Upper lobe of left lung (tissue), 6 donors: ENCODE data around the gene PINK1. TPM values are rescaled to one million over a fixed set of nuclear protein-coding genes. Genes with fewer than 3 reads are reported as not detected.
A peak's percentile ranks its signal among the peaks of the same experiment; 100 is the strongest.

Experiments
- ATAC-seq, 2 donors: fragments of 200-7000 bp; cut with Tn5 transposase; one replicate each; pipeline ENCODE4 v1.9.1; 2022; ENCODE audit warnings: mild to moderate bottlenecking in 2 of 2, moderate library complexity in 2 of 2; ENCODE audit not compliant: low FRiP score in 2 of 2
- DNase-seq, 2 donors: peaks; one replicate each; pipeline ENCODE4 v3.0.0-alpha.2; 2019 to 2020
- H3K27ac ChIP-seq, 4 donors: fragments of 200-600 bp; sonication (generic); one replicate each; pipeline ENCODE4 v1.5.1; 2016 to 2019
- H3K27me3 ChIP-seq, 4 donors: fragments of 200-600 bp; sonication (generic); one replicate each; pipeline ENCODE4 v1.5.1; 2017 to 2019
- H3K36me3 ChIP-seq, 4 donors: fragments of 200-600 bp; sonication (generic); one replicate each; pipeline ENCODE4 v1.5.1; 2016 to 2019
- H3K4me1 ChIP-seq, 4 donors: fragments of 200-600 bp; sonication (generic); one replicate each; pipeline ENCODE4 v1.5.1; 2018 to 2019
- H3K4me3 ChIP-seq, 4 donors: fragments of 200-600 bp; sonication (generic); one replicate each; pipeline ENCODE4 v1.5.1; 2017 to 2019; ENCODE audit warnings: mild to moderate bottlenecking in 2 of 4, moderate library complexity in 1 of 4
- H3K9me3 ChIP-seq, 4 donors: fragments of 200-600 bp; sonication (generic); one replicate each; pipeline ENCODE4 v1.5.1; 2018 to 2019
- EP300 ChIP-seq, 4 donors: sonication (generic); formaldehyde crosslinking; IDR thresholded peaks; one replicate each; pipeline ENCODE4 v1.5.1; 2017; ENCODE audit warnings: antibody characterized with exemption in 4 of 4, control low read depth in 2 of 4
- POLR2A ChIP-seq, 4 donors: fragments of 450-650 bp; IDR thresholded peaks; one replicate each; pipeline ENCODE4 v1.5.1; 2016 to 2017; ENCODE audit warnings: antibody characterized with exemption in 4 of 4, mild to moderate bottlenecking in 2 of 4
- POLR2AphosphoS5 ChIP-seq, 2 donors: sonication (generic); formaldehyde crosslinking; IDR thresholded peaks; one replicate each; pipeline ENCODE4 v1.5.1; 2017; ENCODE audit warnings: antibody characterized with exemption in 2 of 2
- WGBS, 2 donors: methylation state at CpG; one replicate each; pipeline ENCODE4 v1.1.5; 2017 to 2018; 5-methylcytosine and 5-hydroxymethylcytosine counted together
- total RNA-seq, 6 donors: library from RNA; depleted of rRNA in 4 of 6; stranded (reverse); fragments of >200 nt in 4 of 6; gene quantifications; one replicate each; pipeline versions ENCODE4 v1.1.0 to v1.2.1, GENCODE V29; 2016 to 2021
- TF ChIP-seq, protein P1 (sequence below), 6 experiments: fragments of 450-650 bp in 4 of 6; fragments of 200-600 bp in 2 of 6; sonication (generic) in 2 of 6; IDR thresholded peaks; one replicate each; pipeline ENCODE4 v1.5.1; 2016 to 2019; ENCODE audit warnings: antibody characterized with exemption in 6 of 6
- donor health status: DM: no; HTN: no; CAD: no; lungs with moderate emphysema.
- donor health status: DM: no; HTN: yes; CAD: no; lungs with severe emphysema.

Gene PINK1
- total RNA-seq, 6 donors from 2014 or later: 62.8 to 118 (median 86.2) TPM

DNA sequence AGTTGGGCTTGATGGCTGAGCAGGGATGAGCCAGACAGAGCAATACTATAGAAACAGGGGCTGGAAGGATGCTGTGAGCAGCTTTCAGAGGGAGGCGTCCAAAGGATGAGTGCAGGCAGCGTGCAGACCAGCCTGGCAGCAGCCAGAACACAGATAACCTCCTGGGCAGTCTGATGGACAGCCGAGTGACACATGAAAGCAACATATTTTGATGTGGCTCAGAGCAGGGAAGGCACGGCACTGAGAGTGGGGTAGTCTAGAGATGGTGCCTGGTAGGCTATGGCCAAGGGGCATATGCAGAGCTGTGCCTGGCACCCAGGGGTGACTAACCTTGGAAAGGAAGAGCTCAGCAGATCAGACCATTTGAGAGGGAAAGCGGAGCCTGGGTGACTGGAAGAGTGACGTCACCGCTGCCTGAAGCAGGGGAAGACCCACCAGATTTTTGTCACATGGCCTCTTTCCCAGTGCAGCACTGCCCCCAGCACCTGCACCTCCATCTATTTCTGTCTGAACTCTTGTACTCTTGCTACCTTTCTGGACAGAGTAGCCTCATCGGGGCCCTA, 3.6 kb downstream of the PINK1 start:
- Histone ChIP-seq H3K4me1 (peaks cover 12 to 17% (median 14%) of the 10 kb centered on the region in 4 donors), H3K36me3 (peaks cover 18 to 43% (median 42%) of the 10 kb centered on the region in 4 donors)

DNA sequence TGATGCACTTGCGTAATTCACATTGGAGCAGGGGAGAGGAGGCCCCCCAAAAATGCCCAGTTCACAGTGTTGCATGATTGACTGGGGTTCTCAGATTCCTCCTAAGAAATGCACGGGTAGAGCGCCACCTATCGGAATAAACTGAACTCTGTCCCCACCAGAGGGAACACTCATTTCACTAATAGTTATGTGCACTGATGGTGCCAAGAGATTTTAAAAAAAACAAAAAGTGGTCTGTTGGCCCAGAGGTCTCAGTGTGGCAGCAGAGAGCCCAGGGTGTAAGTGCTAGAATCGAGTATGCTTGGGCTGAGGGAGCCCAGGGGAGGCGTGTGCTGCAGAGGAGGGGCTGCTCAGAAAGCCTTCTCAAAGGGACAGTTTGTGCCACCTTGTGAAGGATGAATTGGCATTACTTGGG, 6.9 kb downstream of the PINK1 start:
- 36% methylated on average over 6 of the region's 6 CpGs for WGBS, 2 donors
- Histone ChIP-seq H3K27ac (no peak overlapping the region), H3K9me3 (no peaks in the 10 kb centered on the region), H3K36me3 (peaks cover 27 to 75% (median 68%) of the 10 kb centered on the region in 4 donors), H3K27me3 (no peaks in the 10 kb centered on the region), H3K4me3 (no peak overlapping the region), H3K4me1 (peaks cover 0 to 3% (median 1%) of the 10 kb centered on the region in 4 donors)
- ATAC-seq (peak in 1 of 2 donors; percentile 78), DNase-seq (no peak)
- TF ChIP-seq POLR2A (IDR thresholded peaks at IDR 0.05) (no peak), EP300 (IDR thresholded peaks at IDR 0.05) (no peak), POLR2AphosphoS5 (IDR thresholded peaks at IDR 0.05) (no peak)
- TF ChIP-seq, protein P1, sequence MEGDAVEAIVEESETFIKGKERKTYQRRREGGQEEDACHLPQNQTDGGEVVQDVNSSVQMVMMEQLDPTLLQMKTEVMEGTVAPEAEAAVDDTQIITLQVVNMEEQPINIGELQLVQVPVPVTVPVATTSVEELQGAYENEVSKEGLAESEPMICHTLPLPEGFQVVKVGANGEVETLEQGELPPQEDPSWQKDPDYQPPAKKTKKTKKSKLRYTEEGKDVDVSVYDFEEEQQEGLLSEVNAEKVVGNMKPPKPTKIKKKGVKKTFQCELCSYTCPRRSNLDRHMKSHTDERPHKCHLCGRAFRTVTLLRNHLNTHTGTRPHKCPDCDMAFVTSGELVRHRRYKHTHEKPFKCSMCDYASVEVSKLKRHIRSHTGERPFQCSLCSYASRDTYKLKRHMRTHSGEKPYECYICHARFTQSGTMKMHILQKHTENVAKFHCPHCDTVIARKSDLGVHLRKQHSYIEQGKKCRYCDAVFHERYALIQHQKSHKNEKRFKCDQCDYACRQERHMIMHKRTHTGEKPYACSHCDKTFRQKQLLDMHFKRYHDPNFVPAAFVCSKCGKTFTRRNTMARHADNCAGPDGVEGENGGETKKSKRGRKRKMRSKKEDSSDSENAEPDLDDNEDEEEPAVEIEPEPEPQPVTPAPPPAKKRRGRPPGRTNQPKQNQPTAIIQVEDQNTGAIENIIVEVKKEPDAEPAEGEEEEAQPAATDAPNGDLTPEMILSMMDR (IDR thresholded peaks at IDR 0.05): peak; percentile 35 to 70 (median 64)

More for the DNA sequence above, 3.6 kb downstream of the PINK1 start:
- Histone ChIP-seq H3K9me3 (no peaks in the 10 kb centered on the region), H3K4me3 (no peak overlapping the region), H3K27me3 (no peaks in the 10 kb centered on the region), H3K27ac (no peak overlapping the region)
- TF ChIP-seq POLR2A (IDR thresholded peaks at IDR 0.05) (no peak), POLR2AphosphoS5 (IDR thresholded peaks at IDR 0.05) (no peak), EP300 (IDR thresholded peaks at IDR 0.05) (no peak)
- TF ChIP-seq, protein P1 (IDR thresholded peaks at IDR 0.05): no peak
- ATAC-seq (no peak), DNase-seq (no peak)
- 84 to 94% methylated on average over 8 of the region's 8 CpGs for WGBS, 2 donors

DNA sequence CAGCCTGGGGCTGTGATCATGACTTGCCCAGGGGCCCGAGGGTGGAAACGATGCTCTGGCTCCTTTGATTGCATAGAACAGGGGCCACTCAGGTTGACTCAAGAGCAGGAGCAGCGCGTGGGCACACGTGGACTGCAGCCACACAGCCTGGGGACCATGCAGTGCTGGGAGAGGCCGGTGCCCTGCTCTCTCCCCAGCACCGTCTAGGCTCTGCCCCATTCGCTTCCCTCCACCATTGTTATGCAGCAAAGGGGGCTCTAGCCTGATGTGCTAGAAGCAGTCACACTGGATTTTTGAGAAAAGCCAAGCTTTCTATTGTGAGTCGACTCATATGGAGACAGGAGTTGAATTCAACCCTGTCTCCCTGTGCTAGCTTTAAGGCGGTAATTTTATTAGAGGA, 8.7 kb downstream of the PINK1 start:
- ATAC-seq (no peak), DNase-seq (no peak)
- Histone ChIP-seq H3K4me1 (no peaks in the 10 kb centered on the region), H3K27me3 (no peaks in the 10 kb centered on the region), H3K36me3 (peaks cover 28 to 90% (median 76%) of the 10 kb centered on the region in 4 donors), H3K4me3 (no peak overlapping the region), H3K27ac (no peak overlapping the region), H3K9me3 (no peaks in the 10 kb centered on the region)
- 78 to 81% methylated on average over 9 to 10 of the region's 10 CpGs for WGBS, 2 donors
- TF ChIP-seq POLR2A (IDR thresholded peaks at IDR 0.05) (no peak), EP300 (IDR thresholded peaks at IDR 0.05) (no peak), POLR2AphosphoS5 (IDR thresholded peaks at IDR 0.05) (no peak)
- TF ChIP-seq, protein P1 (IDR thresholded peaks at IDR 0.05): no peak

DNA sequence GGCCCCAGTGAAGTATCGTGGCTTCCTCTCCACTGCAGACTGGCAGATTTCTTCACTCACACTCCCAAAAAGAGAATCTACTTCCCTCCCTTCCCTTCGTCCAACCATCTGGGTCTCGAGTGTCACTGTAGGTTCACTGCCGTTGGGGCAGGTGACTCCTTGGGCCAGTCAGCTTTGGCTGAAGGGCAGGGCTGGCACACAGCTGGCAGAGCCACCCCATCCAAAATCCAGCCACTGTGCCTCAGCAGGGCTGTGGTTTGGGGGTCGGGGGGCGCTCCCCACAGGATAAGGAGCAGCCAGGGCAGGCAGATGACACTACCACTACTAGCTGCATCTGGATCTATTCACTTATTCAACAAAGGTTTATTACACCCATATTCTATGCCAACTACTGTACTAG, 9.8 kb downstream of the PINK1 start:
- TF ChIP-seq, protein P1 (IDR thresholded peaks at IDR 0.05): no peak
- no peak for TF ChIP-seq POLR2A (IDR thresholded peaks at IDR 0.05)
- TF ChIP-seq POLR2AphosphoS5 (IDR thresholded peaks at IDR 0.05): no peak
- TF ChIP-seq EP300 (IDR thresholded peaks at IDR 0.05): no peak
- Histone ChIP-seq H3K36me3 (peaks cover 28 to 89% (median 74%) of the 10 kb centered on the region in 4 donors), H3K4me3 (no peak overlapping the region), H3K4me1 (no peaks in the 10 kb centered on the region), H3K27ac (no peak overlapping the region), H3K27me3 (no peaks in the 10 kb centered on the region), H3K9me3 (no peaks in the 10 kb centered on the region)
- 75 to 80% methylated on average over 6 of the region's 6 CpGs for WGBS, 2 donors
- ATAC-seq (no peak), DNase-seq (no peak)

GRCh38 chr1:20644416-20644815, 11.2 kb downstream of the PINK1 start:
- Histone ChIP-seq H3K27me3 (no peaks in the 10 kb centered on the region), H3K9me3 (no peaks in the 10 kb centered on the region), H3K27ac (no peak overlapping the region), H3K4me1 (no peaks in the 10 kb centered on the region), H3K4me3 (no peak overlapping the region), H3K36me3 (peaks cover 29 to 90% (median 75%) of the 10 kb centered on the region in 4 donors)
- ATAC-seq: no peak
- WGBS, 2 donors: 97% methylated on average over 13 of the region's 13 CpGs
- TF ChIP-seq POLR2AphosphoS5 (IDR thresholded peaks at IDR 0.05) (no peak), POLR2A (IDR thresholded peaks at IDR 0.05) (no peak), EP300 (IDR thresholded peaks at IDR 0.05) (no peak)
- TF ChIP-seq, protein P1 (IDR thresholded peaks at IDR 0.05): no peak
- peak in 1 of 2 donors; percentile 56 for DNase-seq
